Renal pelvis (tissue), 4 donors: ENCODE results near the gene FKBP1A. TPM values are rescaled to one million over a fixed set of nuclear protein-coding genes. Genes with fewer than 3 reads are reported as not detected.

Experiments
- DNase-seq: peaks from one replicate; pipeline ENCODE4 v3.0.0-alpha.2; 2013
- polyA plus RNA-seq, 3 donors: library from polyadenylated mRNA; unstranded; fragments of 120-200 nt; gene quantifications; one replicate each; pipeline ENCODE4 v1.2.1, GENCODE V29; 2013; ENCODE audit not compliant: insufficient read length in 3 of 3

The FKBP1A gene
- polyA plus RNA-seq, 3 donors, result 340 to 380 (median 358) TPM

GRCh38 chr20:1323256-1323655 is 69.6 kb downstream of the FKBP1A start:
- DNase-seq, result no peak

- no peak for DNase-seq
These were observed 70.2 kb downstream of the FKBP1A start for GRCh38 chr20:1322511-1323245.

DNA sequence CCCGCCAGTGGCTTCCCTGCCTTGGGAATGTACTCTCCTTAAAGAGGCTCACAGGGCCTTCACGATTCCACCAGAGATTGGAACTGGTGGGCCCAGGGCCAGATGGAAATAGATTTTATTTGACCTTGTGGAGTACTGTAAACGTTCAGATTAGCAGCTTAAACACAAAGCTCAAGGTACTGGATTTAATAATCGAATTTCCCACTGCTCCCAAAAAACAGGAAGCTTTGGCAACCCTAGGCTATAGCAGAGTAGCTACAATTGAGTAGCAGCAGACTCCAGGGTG is 71.3 kb downstream of the FKBP1A start:
- no peak for DNase-seq

- DNase-seq, result no peak
These were observed 71.8 kb downstream of the FKBP1A start for GRCh38 chr20:1320902-1321653.

DNA sequence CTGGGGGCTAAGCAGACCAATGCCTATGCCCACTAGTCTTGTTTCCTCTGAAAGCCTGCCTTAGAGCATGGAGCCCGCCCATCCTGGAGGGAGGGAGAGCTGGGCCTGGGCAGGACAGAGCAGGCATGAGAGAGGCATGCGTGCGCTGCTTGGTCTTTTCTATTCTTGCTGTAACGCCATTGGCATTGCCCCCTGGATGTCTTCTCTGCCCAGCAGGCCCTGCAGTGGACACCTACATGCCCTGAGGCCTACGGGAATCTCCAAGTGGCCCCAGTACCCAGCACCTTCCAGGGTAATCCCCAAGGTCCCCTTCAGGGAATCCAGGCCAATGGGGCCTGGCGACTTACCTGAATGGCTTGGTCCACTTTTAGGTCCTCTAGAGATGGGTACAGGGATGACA is 72.8 kb downstream of the FKBP1A start:
- no peak for DNase-seq

DNA sequence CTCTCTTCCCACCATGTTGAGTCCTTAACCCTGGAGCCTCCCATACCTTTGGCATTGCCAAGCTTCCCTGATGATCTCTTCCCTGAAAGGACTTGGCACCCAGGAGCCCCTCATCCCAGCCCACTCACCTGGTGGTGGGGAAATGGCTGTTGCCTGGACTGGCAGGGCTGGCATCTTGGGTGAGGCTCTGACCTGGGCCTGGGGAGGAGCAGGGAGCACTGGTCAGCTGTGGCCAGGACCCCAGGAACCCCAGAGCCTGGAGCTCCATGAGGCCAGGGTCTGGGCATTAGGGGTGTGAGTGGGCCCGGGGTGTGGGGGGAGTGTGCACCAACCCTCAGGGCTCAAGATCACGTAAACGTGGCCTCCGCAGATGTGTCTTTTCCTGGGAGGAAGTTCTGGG is 73.4 kb downstream of the FKBP1A start:
- DNase-seq, result no peak

- no peak for DNase-seq
These were observed 73.8 kb downstream of the FKBP1A start for GRCh38 chr20:1319051-1319450.

Other genes starting within 250 kb of the FKBP1A start
- 1 to 10 TPM; 2.9 to 6.5 (median 5.7) TPM for gene TMEM74B, start 208.1 kb downstream of the FKBP1A start, polyA plus RNA-seq
- gene C20orf202, start 189.6 kb downstream of the FKBP1A start, polyA plus RNA-seq, result under 1 TPM; 0.30 to 0.41 (median 0.33) TPM
- not detected for gene RAD21L1, start 167.0 kb downstream of the FKBP1A start, polyA plus RNA-seq
- 1 to 10 TPM; 3.2 to 4.0 (median 3.2) TPM for gene SNPH, start 126.8 kb downstream of the FKBP1A start, polyA plus RNA-seq
- gene SDCBP2, start 63.9 kb downstream of the FKBP1A start, polyA plus RNA-seq, result 1 to 10 TPM; 2.5 to 3.5 (median 3.4) TPM
- 100 to 1,000 TPM; 109 to 111 (median 111) TPM for gene NSFL1C, start 73.8 kb upstream of the FKBP1A start, polyA plus RNA-seq
- 1 to 10 TPM in 2 of 3 donors, under 1 TPM in 1; 0.80 to 1.1 (median 1.0) TPM for gene SIRPB2, start 98.4 kb upstream of the FKBP1A start, polyA plus RNA-seq
- under 1 TPM in 1 of 3 donors, not detected in 2; 0.09 TPM for gene SIRPD, start 164.7 kb upstream of the FKBP1A start, polyA plus RNA-seq
- 1 to 10 TPM in 1 of 3 donors, under 1 TPM in 2; 0.18 to 1.5 (median 0.25) TPM for gene SIRPB1, start 227.0 kb upstream of the FKBP1A start, polyA plus RNA-seq